ENCODE data around the gene MYH10.

The MYH10 gene

GRCh38 chr17:8602679-8603078 lies 27.8 kb downstream of the MYH10 start:
- no peak for DNase-seq

- no peak for DNase-seq
These were observed 31.0 kb downstream of the MYH10 start for GRCh38 chr17:8599351-8600011.

DNA sequence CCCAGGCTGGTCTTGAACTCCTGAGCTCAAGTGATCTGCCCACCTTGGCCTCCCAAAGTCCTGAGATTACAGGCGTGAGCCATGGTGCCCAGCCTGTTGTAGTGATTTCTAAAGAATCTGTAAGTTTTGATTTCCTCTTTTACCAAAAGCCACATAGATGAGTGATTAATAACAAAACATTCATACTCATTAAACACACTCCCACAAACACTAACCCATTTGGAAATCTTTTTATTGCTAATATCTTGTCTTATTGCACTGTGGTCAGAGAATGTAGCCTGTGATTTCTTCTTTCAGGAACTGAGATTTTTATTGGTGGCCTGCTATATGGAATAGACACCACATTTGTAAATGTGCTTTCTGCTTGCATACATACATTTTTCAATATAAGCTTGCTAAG lies 31.6 kb downstream of the MYH10 start:
- no peak for DNase-seq

DNA sequence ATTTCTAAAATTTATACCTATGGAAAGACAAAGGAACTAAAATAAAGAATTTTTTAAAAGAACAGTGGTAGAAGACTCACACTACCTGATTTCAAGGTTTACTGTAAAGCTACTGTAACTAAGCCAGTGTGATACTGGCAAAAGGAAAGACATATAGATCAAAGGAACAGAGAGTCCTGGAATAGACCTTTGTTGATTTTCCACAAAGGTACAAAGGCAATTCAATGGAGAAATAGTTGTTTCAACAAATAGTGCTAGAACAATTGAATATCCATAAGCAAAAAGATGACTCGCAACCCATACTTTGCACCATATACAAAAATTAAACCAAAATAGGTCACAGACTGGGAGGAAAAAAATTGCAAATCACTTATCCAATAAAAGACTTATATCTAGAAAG lies 36.7 kb downstream of the MYH10 start:
- no peak for DNase-seq

DNA sequence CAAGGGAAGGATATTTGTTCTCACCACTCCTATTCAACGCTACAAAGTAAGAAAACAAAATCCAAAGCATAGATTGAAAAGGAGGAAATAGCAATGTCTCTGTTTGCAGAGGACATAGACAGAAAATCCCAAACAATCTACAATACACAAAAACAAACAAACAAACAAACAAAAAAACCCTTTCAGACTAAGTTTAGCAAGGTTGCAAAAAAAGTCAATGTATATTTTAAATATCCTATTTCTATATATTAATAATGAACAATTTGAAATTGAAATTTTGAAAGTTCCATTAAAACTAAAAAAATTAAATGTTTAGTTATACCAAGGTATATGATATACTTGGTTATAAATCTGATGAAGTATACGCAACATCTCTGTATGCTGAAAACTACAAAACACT lies 37.2 kb downstream of the MYH10 start:
- no peak for DNase-seq

DNA sequence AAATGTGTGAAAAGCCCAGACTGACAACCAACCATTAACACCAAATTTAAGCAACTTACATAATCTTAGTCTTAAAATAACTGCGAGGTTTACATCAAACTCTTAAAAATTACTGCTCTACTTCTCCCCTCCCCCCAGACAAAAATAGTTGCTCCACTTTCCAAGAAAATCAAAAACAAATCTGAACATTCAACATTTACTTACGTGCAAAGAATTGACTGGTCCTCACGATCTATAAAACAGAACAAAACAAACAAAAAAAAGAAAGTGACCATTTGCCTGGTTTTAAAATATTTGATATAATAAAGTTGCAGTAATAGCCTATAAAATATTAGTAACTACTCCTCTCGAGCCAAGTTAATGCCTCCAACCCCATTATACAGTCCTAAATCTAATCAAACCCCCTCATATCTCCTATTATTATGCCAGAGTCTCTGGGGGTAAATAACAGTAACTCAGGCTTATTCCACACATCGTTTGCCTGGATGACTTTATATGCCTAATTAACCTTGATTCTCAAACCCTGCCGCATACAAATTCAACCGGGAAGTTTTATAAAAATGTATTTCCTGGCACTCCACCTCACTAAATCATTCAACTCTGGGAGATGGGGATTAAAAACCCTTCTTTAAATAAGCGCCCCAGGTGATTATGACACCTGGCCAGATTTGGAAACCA lies 41.5 kb downstream of the MYH10 start:
- DNase-seq: no peak

DNA sequence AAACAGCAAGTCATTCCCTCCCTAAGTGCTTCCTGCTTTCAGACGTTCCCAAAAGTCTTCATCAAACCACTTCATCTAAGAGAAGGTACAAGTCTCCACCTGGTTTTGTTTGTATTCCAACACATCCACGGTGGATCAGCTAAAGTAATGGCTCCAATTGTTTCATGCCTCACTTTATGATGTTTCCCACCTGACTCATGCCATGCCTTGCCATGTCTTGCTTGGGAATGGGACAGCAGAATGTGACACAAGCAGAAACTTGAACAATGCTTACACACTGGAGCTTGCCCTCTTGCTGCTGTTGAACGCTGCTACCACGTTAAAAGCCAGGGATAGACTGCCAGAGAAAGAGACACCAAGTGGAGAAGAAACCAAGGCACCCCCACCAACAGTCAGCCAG lies 43.8 kb downstream of the MYH10 start:
- no peak for DNase-seq

GRCh38 chr17:8585911-8586310 lies 44.6 kb downstream of the MYH10 start:
- DNase-seq: no peak

DNA sequence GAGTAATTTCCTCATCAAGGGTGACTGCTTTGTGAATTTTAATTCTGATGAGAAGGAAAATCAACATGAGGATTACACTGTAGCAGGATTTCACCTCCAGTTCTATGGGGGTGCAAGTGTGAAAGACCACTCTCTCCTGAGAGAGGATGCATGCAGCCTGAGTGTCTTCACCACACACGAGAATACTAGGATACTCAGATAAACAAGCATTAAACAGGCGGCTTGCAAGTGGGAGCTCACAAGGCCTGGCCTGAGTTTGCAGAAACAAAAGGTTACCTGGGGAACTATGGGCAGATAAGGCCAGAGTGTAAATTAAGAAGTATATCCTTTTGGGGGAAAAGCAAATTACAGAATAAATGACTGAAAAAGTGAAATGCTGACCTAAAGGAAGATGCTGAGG lies 46.6 kb downstream of the MYH10 start:
- DNase-seq: no peak

GRCh38 chr17:8580952-8581658 lies 49.4 kb downstream of the MYH10 start:
- DNase-seq: no peak

DNA sequence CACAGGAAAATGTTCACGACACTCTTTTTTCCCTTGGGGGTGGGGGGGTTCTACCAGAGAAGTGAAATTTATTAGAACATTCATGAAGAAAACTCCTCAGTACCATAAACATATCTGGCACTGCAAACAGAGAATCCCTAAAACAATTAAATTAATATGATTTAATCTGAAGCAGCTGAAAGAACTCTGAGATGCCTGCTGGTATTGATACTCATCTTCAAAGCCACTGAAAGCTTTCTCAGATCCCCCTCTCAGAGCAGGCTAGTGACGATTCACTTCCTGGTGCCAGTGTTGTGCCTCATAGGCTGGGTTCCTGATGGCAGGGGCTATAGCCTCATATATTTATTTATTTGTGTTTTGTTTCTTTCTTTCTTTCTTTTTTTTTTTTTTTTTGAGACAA lies 52.7 kb downstream of the MYH10 start:
- DNase-seq: no peak

DNA sequence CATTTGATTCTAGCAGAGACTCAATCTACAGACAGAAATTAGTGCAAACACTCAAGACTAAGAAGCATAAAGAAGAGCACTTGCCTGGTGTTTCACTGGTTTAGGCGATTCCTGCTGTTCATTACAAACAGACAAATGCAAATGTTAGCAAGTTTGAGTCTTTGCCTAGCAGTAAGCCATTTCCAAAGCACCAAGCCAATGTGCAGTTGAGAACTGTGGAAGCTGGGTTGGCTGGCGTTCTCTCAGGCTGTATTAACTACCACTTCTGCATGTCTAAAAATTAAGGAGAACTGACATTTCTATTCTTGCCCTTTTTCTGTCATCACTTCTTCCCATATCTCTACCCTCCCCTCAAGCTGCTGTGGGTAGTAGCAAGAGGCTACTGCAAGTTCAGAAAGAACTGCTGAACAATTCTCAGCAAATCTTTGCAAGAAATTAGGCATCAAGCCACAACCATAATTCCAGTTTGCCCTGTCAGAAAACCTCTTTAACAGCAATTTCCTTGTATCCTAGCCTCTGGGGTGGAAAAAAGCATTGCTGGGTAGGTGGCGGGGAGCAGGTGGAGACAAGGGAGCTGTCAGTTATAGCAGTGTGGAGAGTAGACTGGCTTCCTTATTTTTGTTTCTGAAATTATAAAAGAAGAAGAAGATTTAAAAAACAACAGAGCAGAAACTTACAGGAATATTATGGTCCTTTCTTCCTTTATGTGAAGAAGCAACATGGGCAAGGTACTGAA lies 53.8 kb downstream of the MYH10 start:
- no peak for DNase-seq

- DNase-seq: no peak
These were observed 55.8 kb downstream of the MYH10 start for GRCh38 chr17:8574687-8575086.

- no peak for DNase-seq
These were observed 57.8 kb downstream of the MYH10 start for GRCh38 chr17:8572764-8573163.

GRCh38 chr17:8563981-8564602 lies 66.4 kb downstream of the MYH10 start:
- DNase-seq: no peak

DNA sequence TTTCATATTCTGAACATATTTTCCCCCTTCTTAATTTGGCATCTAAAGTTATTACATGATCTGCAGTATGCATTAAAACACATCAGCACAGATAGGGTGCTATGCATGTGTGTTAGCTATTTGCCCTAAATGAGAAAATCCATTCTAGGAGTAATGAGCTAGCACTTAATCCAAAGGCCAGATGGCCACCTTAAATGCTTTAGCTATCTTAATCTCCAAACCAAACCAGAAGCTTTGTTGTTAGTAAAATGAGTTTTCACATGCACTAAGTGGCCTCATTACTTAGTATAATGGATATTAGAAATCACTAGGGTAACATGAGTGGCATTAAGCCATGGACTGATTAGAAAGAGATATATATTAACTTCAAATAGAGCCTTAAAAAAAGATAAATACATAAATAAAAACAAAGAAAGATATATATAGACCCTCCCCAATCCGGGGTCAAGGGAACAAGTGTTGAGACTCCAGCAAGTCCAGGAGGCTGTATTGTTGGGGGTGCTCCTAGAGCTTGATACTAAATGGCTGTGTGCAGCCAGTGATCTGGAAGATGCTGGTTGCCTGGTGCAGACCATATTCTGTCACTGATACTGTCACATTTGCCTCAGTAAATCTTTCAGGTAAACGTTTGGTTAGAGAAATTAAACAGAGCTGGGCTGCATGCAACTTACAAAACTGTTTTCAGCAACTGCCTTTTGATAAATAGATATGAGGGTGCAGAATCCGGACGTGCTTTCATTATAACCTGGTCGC lies 67.3 kb downstream of the MYH10 start:
- DNase-seq: no peak

GRCh38 chr17:8558144-8558543 lies 72.4 kb downstream of the MYH10 start:
- DNase-seq: no peak

GRCh38 chr17:8557176-8557806 lies 73.2 kb downstream of the MYH10 start:
- no peak for DNase-seq

DNA sequence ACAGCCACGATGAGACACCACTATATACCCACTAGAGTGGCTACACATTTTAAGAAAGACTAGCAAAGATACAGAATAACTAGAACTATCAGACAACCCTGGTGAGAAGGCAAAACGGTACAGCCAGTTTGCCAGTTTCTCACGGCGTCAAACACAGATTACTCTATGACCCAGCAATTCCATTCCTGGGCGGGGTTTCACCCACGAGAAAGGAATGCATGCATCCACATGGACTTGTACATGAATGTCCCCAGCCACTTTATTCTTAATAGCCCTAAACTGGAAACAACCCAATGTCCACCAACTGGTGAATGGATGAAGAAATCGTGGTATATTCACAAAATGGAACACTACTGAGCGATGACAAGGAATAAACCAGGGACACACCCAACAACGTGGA lies 74.5 kb downstream of the MYH10 start:
- no peak for DNase-seq

GRCh38 chr17:8555062-8555461 lies 75.5 kb downstream of the MYH10 start:
- DNase-seq: no peak

- DNase-seq: no peak
These were observed 77.8 kb downstream of the MYH10 start for GRCh38 chr17:8552577-8553320.

All from NCI-H510A (cell line).